DND-41 (cell line): ENCODE results near the gene CCDC13.

Experiments
- CTCF ChIP-seq: IDR thresholded peaks from 2 replicates; pipeline ENCODE4 v1.5.1; 2012; ENCODE audit warnings: borderline replicate concordance, low read length, moderate library complexity, mild to moderate bottlenecking; ENCODE audit not compliant: poor library complexity, severe bottlenecking; ENCODE audit errors: extremely low read depth
- EZH2 ChIP-seq: IDR thresholded peaks from 3 replicates; pipeline ENCODE4 v1.6.1; 2012; ENCODE audit warnings: borderline replicate concordance, low read depth, mild to moderate bottlenecking, moderate library complexity, low read length, inconsistent platforms; ENCODE audit not compliant: severe bottlenecking

GRCh38 chr3:42732829-42733459 lies 40.1 kb downstream of the CCDC13 start:
- TF ChIP-seq CTCF, result no peak
- no peak for TF ChIP-seq EZH2
